ENCODE measurements around the gene KDM4B. TPM values are rescaled to one million over a fixed set of nuclear protein-coding genes. Genes with fewer than 3 reads are reported as not detected.

The KDM4B gene
- total and polyA plus RNA-seq, 4 donors = 3.2 to 19.7 (median 12.9) TPM

GRCh38 chr19:5036698-5037563, 68.0 kb downstream of the KDM4B start:
- Histone ChIP-seq H3K36me3 (ENCODE audit: control insufficient read depth in 4 of 4, insufficient read depth in 3 of 4, low read depth in 1 of 4, low read length in 3 of 4) (peaks cover 6 to 37% (median 16%) of the 10 kb centered on the region in 4 donors), H3K4me3 (ENCODE audit: low read depth in 1 of 3, low read length in 3 of 3) (no peak overlapping the region), H3K9ac (ENCODE audit: low read depth in 1 of 2, low read length in 2 of 2) (no peak overlapping the region), H3K27ac (ENCODE audit: low read depth in 1 of 2, low read length in 2 of 2) (no peak overlapping the region), H3K27me3 (ENCODE audit: control insufficient read depth in 4 of 4, insufficient read depth in 4 of 4, low read length in 3 of 4) (no peaks in the 10 kb centered on the region), H3K9me3 (ENCODE audit: control insufficient read depth in 4 of 4, low read length in 3 of 4) (no peaks in the 10 kb centered on the region), H3K4me1 (ENCODE audit: control insufficient read depth in 4 of 4, insufficient read depth in 4 of 4, low read length in 3 of 4) (no peaks in the 10 kb centered on the region)
- no peak for TF ChIP-seq GABPA (IDR thresholded peaks at IDR 0.05 in 1 of 2, conservative IDR thresholded peaks at IDR 0.05 in 1 of 2)
- no peak for TF ChIP-seq JUND (IDR thresholded peaks at IDR 0.05)
- no peak for TF ChIP-seq RXRA (IDR thresholded peaks at IDR 0.05)
- TF ChIP-seq NR2F2 (IDR thresholded peaks at IDR 0.05) = no peak
- no peak for TF ChIP-seq EGR1 (IDR thresholded peaks at IDR 0.05; ENCODE audit: low read depth in 2 of 2)
- TF ChIP-seq FOXA2 (IDR thresholded peaks at IDR 0.05) = no peak
- no peak for TF ChIP-seq CTCF (IDR thresholded peaks at IDR 0.05; ENCODE audit: low read depth, low read length, missing input control)
- TF ChIP-seq SP1 (IDR thresholded peaks at IDR 0.05) = no peak
- TF ChIP-seq FOXA1 (IDR thresholded peaks at IDR 0.05) = no peak
- TF ChIP-seq TAF1 (conservative IDR thresholded peaks at IDR 0.05) = no peak
- TF ChIP-seq, protein P1, sequence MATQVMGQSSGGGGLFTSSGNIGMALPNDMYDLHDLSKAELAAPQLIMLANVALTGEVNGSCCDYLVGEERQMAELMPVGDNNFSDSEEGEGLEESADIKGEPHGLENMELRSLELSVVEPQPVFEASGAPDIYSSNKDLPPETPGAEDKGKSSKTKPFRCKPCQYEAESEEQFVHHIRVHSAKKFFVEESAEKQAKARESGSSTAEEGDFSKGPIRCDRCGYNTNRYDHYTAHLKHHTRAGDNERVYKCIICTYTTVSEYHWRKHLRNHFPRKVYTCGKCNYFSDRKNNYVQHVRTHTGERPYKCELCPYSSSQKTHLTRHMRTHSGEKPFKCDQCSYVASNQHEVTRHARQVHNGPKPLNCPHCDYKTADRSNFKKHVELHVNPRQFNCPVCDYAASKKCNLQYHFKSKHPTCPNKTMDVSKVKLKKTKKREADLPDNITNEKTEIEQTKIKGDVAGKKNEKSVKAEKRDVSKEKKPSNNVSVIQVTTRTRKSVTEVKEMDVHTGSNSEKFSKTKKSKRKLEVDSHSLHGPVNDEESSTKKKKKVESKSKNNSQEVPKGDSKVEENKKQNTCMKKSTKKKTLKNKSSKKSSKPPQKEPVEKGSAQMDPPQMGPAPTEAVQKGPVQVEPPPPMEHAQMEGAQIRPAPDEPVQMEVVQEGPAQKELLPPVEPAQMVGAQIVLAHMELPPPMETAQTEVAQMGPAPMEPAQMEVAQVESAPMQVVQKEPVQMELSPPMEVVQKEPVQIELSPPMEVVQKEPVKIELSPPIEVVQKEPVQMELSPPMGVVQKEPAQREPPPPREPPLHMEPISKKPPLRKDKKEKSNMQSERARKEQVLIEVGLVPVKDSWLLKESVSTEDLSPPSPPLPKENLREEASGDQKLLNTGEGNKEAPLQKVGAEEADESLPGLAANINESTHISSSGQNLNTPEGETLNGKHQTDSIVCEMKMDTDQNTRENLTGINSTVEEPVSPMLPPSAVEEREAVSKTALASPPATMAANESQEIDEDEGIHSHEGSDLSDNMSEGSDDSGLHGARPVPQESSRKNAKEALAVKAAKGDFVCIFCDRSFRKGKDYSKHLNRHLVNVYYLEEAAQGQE (IDR thresholded peaks at IDR 0.05) = no peak
- no peak for TF ChIP-seq HNF4A (conservative IDR thresholded peaks at IDR 0.05)
- TF ChIP-seq YY1 (IDR thresholded peaks at IDR 0.05) = no peak
- TF ChIP-seq ATF3 (IDR thresholded peaks at IDR 0.05) = no peak
- no peak for DNase-seq (ENCODE audit: low spot score)
- 78% methylated on average over 36 of the region's 36 CpGs for WGBS

DNA sequence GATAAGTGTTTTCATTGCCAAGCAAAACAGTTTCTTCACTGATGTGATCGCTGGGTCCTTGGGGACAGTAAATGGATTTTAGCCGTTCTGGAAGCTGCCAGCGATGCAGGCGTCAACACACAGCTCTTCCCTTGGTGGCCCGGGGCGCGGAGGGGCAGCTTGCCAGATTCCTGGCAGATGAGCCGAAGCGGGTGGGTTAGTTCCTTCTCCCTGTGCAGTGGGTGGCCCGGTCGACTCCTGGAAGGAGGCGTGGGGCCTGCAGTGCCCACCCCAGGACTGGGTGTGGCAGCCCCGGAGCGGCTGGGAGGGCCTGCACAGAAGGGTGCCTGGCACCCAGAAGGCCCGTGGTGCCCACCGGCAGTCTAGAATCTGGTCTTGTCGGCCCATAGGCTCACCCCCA, 69.0 kb downstream of the KDM4B start:
- no peak for TF ChIP-seq ZBTB33 (IDR thresholded peaks at IDR 0.05)
- no peak for TF ChIP-seq FOXA1 (IDR thresholded peaks at IDR 0.05)
- TF ChIP-seq CTCF (IDR thresholded peaks at IDR 0.05; ENCODE audit: low read depth, low read length, missing input control) = no peak
- no peak for TF ChIP-seq YY1 (IDR thresholded peaks at IDR 0.05)
- no peak for TF ChIP-seq JUND (IDR thresholded peaks at IDR 0.05)
- TF ChIP-seq RAD21 (IDR thresholded peaks at IDR 0.05) = no peak
- Histone ChIP-seq H3K27ac (ENCODE audit: low read depth in 1 of 2, low read length in 2 of 2) (no peak overlapping the region), H3K4me1 (ENCODE audit: control insufficient read depth in 4 of 4, insufficient read depth in 4 of 4, low read length in 3 of 4) (no peaks in the 10 kb centered on the region), H3K4me3 (ENCODE audit: low read depth in 1 of 3, low read length in 3 of 3) (no peak overlapping the region), H3K9me3 (ENCODE audit: control insufficient read depth in 4 of 4, low read length in 3 of 4) (no peaks in the 10 kb centered on the region), H3K9ac (ENCODE audit: low read depth in 1 of 2, low read length in 2 of 2) (no peak overlapping the region), H3K36me3 (ENCODE audit: control insufficient read depth in 4 of 4, insufficient read depth in 3 of 4, low read depth in 1 of 4, low read length in 3 of 4) (peaks cover 6 to 39% (median 15%) of the 10 kb centered on the region in 4 donors), H3K27me3 (ENCODE audit: control insufficient read depth in 4 of 4, insufficient read depth in 4 of 4, low read length in 3 of 4) (no peaks in the 10 kb centered on the region)
- 85% methylated on average over 17 of the region's 17 CpGs for WGBS
- no peak for DNase-seq (ENCODE audit: low spot score)
